HepG2 (cell line): ENCODE data around the gene SRSF1. TPM values are rescaled to one million over a fixed set of nuclear protein-coding genes. Genes with fewer than 3 reads are reported as not detected.
A peak's percentile ranks its signal among the peaks of the same experiment; 100 is the strongest.

Source experiments
- ATF7 ChIP-seq, 2 experiments: fragments of 450-650 bp in 1 of 2; sonication (generic) in 1 of 2; formaldehyde crosslinking in 1 of 2; IDR thresholded peaks; 2 replicates each; pipeline versions ENCODE4 v1.4.0 to v1.6.1; 2016 to 2020; ENCODE audit warnings: antibody characterized with exemption in 1 of 2, mild to moderate bottlenecking in 1 of 2, missing genetic modification reagents in 1 of 2
- BRCA1 ChIP-seq: sonication (generic); formaldehyde crosslinking; IDR thresholded peaks from 2 replicates; pipeline ENCODE4 v1.4.0; 2020; ENCODE audit warnings: missing genetic modification reagents
- CREB1 ChIP-seq, 2 experiments: fragments of 450-650 bp in 1 of 2; IDR thresholded peaks; 2 replicates each; pipeline ENCODE4 v1.6.1; 2016 to 2017; ENCODE audit warnings: control low read depth in 1 of 2, mild to moderate bottlenecking in 1 of 2, missing compliant biosample characterization in 1 of 2, missing genetic modification characterization in 1 of 2
- CREBL2 ChIP-seq: sonication (generic); formaldehyde crosslinking; IDR thresholded peaks from 2 replicates; pipeline ENCODE4 v1.8.1; 2023; ENCODE audit warnings: missing genetic modification reagents, mild to moderate bottlenecking, borderline replicate concordance
- CREM ChIP-seq, 2 experiments: sonication (generic) in 1 of 2; formaldehyde crosslinking in 1 of 2; IDR thresholded peaks; 2 replicates each; pipeline versions ENCODE4 v1.4.0 to v1.6.1; 2016 to 2020; ENCODE audit warnings: antibody characterized with exemption in 1 of 2, mild to moderate bottlenecking in 1 of 2, missing genetic modification reagents in 1 of 2
- FOSL1 ChIP-seq: sonication (generic); formaldehyde crosslinking; IDR thresholded peaks from 2 replicates; pipeline ENCODE4 v1.9.0; 2021; ENCODE audit warnings: missing genetic modification reagents, borderline replicate concordance
- HNRNPL ChIP-seq: fragments of 200-400 bp; formaldehyde crosslinking; IDR thresholded peaks from 2 replicates; pipeline ENCODE4 v1.6.1; 2017; ENCODE audit warnings: mild to moderate bottlenecking, low read depth, low read length
- HOXA9 ChIP-seq: sonication (generic); formaldehyde crosslinking; IDR thresholded peaks from 2 replicates; pipeline ENCODE4 v1.8.1; 2022; ENCODE audit warnings: missing genetic modification reagents, mild to moderate bottlenecking, moderate library complexity, borderline replicate concordance
- KLF15 ChIP-seq: sonication (generic); formaldehyde crosslinking; IDR thresholded peaks from 2 replicates; pipeline ENCODE4 v1.8.1; 2023; ENCODE audit warnings: borderline replicate concordance, mild to moderate bottlenecking, inconsistent platforms, missing genetic modification reagents, mixed read lengths
- MEF2D ChIP-seq: sonication (generic); formaldehyde crosslinking; IDR thresholded peaks from 2 replicates; pipeline ENCODE4 v1.5.1; 2020; ENCODE audit warnings: mild to moderate bottlenecking, missing genetic modification reagents
- MIER2 ChIP-seq: IDR thresholded peaks from 2 replicates; pipeline ENCODE4 v1.6.1; 2016; ENCODE audit warnings: missing biosample characterization, missing genetic modification reagents
- MLLT10 ChIP-seq: sonication (generic); formaldehyde crosslinking; IDR thresholded peaks from 2 replicates; pipeline ENCODE4 v1.4.0; 2020; ENCODE audit warnings: missing genetic modification reagents
- RNF219 ChIP-seq: sonication (generic); formaldehyde crosslinking; IDR thresholded peaks from 2 replicates; pipeline ENCODE4 v1.5.0; 2020; ENCODE audit warnings: mild to moderate bottlenecking, missing genetic modification reagents
- SNAPC5 ChIP-seq: sonication (generic); formaldehyde crosslinking; IDR thresholded peaks from 2 replicates; pipeline ENCODE4 v1.8.1; 2023; ENCODE audit warnings: mild to moderate bottlenecking, missing genetic modification reagents, borderline replicate concordance
- SP140L ChIP-seq: sonication (generic); formaldehyde crosslinking; IDR thresholded peaks from 2 replicates; pipeline ENCODE4 v1.4.0; 2020; ENCODE audit warnings: missing genetic modification reagents, borderline replicate concordance
- ZBTB21 ChIP-seq: sonication (generic); formaldehyde crosslinking; IDR thresholded peaks from 2 replicates; pipeline ENCODE4 v1.4.0; 2020; ENCODE audit warnings: missing genetic modification reagents
- ZMYM4 ChIP-seq: sonication (generic); formaldehyde crosslinking; IDR thresholded peaks from 2 replicates; pipeline ENCODE4 v1.8.1; 2023; ENCODE audit warnings: mild to moderate bottlenecking, missing genetic modification reagents
- ZNF136 ChIP-seq: sonication (generic); formaldehyde crosslinking; IDR thresholded peaks from 2 replicates; pipeline ENCODE4 v1.8.1; 2022; ENCODE audit warnings: low read depth, mild to moderate bottlenecking, moderate library complexity, missing genetic modification reagents
- ZNF235 ChIP-seq: sonication (generic); formaldehyde crosslinking; IDR thresholded peaks from 2 replicates; pipeline ENCODE4 v1.8.1; 2023; ENCODE audit warnings: mild to moderate bottlenecking, missing genetic modification reagents, borderline replicate concordance
- ZNF30 ChIP-seq: sonication (generic); formaldehyde crosslinking; IDR thresholded peaks from 2 replicates; pipeline ENCODE4 v1.5.0; 2020; ENCODE audit warnings: mild to moderate bottlenecking, missing genetic modification reagents
- ZNF558 ChIP-seq: sonication (generic); formaldehyde crosslinking; IDR thresholded peaks from 2 replicates; pipeline ENCODE4 v1.9.0; 2022; ENCODE audit warnings: mild to moderate bottlenecking, missing genetic modification reagents, borderline replicate concordance
- ZNF768 ChIP-seq: sonication (generic); formaldehyde crosslinking; IDR thresholded peaks from 2 replicates; pipeline ENCODE4 v1.4.0; 2020; ENCODE audit warnings: missing genetic modification reagents
- polyA plus RNA-seq, 8 experiments: library from polyadenylated mRNA; depleted of rRNA in 3 of 8; stranded (reverse) in 7 of 8; unstranded in 1 of 8; fragments of >200 nt; fragmentation: Illumina TruSeq in 4 of 8; extraction: Trizol in 4 of 8; gene quantifications; 2 replicates each; pipeline versions ENCODE4 v1.2.1 to v1.2.3, GENCODE V29; 2011 to 2016; ENCODE audit warnings: low read depth in 4 of 8, missing spikeins in 1 of 8, mixed read lengths in 1 of 8; ENCODE audit not compliant: insufficient read depth in 1 of 8
- total RNA-seq, 5 experiments: library from RNA; depleted of rRNA; stranded (reverse); fragments of >200 nt; fragmentation: Illumina TruSeq; extraction: Trizol; gene quantifications; 2 replicates each; pipeline ENCODE4 v1.2.3, GENCODE V29; 2016; ENCODE audit warnings: low read depth in 1 of 5

Gene SRSF1
- total and polyA plus RNA-seq, 2 of the 13 experiments (the other 11 are each of a cell fraction or from before 2014, with no cell fraction given): 142 to 445 TPM

GRCh38 chr17:58005031-58005727 lies 1.9 kb downstream of the SRSF1 start (continued):
- TF ChIP-seq ZNF235 (CRISPR knock-in tag): no peak
- TF ChIP-seq ZNF136 (CRISPR knock-in tag): no peak
- no peak for TF ChIP-seq ZBTB21 (CRISPR knock-in tag)
- 0 out of 2 replicates have a peak, but pooled peaks have one; percentile 13 for TF ChIP-seq MLLT10 (CRISPR knock-in tag)
- TF ChIP-seq CREBL2 (CRISPR knock-in tag): no peak
- 0 out of 2 replicates have a peak, but pooled peaks have one; percentile 20 for TF ChIP-seq HNRNPL
- no peak for TF ChIP-seq BRCA1 (CRISPR knock-in tag)
- TF ChIP-seq FOSL1 (CRISPR knock-in tag): no peak
- no peak for TF ChIP-seq MEF2D (CRISPR knock-in tag)
- TF ChIP-seq ZNF30 (CRISPR knock-in tag): no peak
- TF ChIP-seq HOXA9 (CRISPR knock-in tag): no peak; the same call in 1 of the 2 replicates
- 0 out of 2 replicates have a peak, but pooled peaks have one; percentile 9 for TF ChIP-seq RNF219
- TF ChIP-seq SNAPC5 (CRISPR knock-in tag): no peak
- TF ChIP-seq ZNF768 (CRISPR knock-in tag): no peak
- no peak for TF ChIP-seq ZNF558
- no peak for TF ChIP-seq CREB1 (IDR thresholded peaks at IDR 0.05)
- no peak for TF ChIP-seq CREB1 (CRISPR knock-in tag; IDR thresholded peaks at IDR 0.05)
- no peak for TF ChIP-seq MIER2
- no peak for TF ChIP-seq SP140L (CRISPR knock-in tag)
- TF ChIP-seq CREM (IDR thresholded peaks at IDR 0.05): 0 out of 2 replicates have a peak, but pooled peaks have one; percentile 3
- TF ChIP-seq CREM (CRISPR knock-in tag; IDR thresholded peaks at IDR 0.05): no peak
- no peak for TF ChIP-seq KLF15
- TF ChIP-seq ATF7 (IDR thresholded peaks at IDR 0.05): peak; percentile 54; the same call in 1 of the 2 replicates
- no peak for TF ChIP-seq ATF7 (CRISPR knock-in tag; IDR thresholded peaks at IDR 0.05)
- 0 out of 2 replicates have a peak, but pooled peaks have one; percentile 17 for TF ChIP-seq ZMYM4 (CRISPR knock-in tag)
